Mesodermal cell (in vitro differentiated cells): Measurements from ENCODE around the gene XRCC4.

Source experiments
- H3K27ac ChIP-seq: 2 replicates; pipeline ENCODE4 v1.7.0; 2013; ENCODE audit warnings: mild to moderate bottlenecking, low read depth, low read length, moderate library complexity; ENCODE audit not compliant: severe bottlenecking
- H3K36me3 ChIP-seq: 2 replicates; pipeline ENCODE4 v1.7.1; 2013; ENCODE audit warnings: mild to moderate bottlenecking, low read length, moderate library complexity; ENCODE audit not compliant: control insufficient read depth, insufficient read depth
- H3K4me1 ChIP-seq: one replicate; pipeline ENCODE4 v1.7.1; 2013; ENCODE audit warnings: mild to moderate bottlenecking, low read length; ENCODE audit not compliant: insufficient read depth, control insufficient read depth, poor library complexity, severe bottlenecking
- H3K4me3 ChIP-seq: 2 replicates; pipeline ENCODE4 v1.7.0; 2013; ENCODE audit warnings: low read length, control low read depth, mild to moderate bottlenecking; ENCODE audit not compliant: insufficient read depth, poor library complexity, severe bottlenecking; ENCODE audit errors: extremely low read depth
- H3K9me3 ChIP-seq: 2 replicates; pipeline ENCODE4 v1.7.1; 2013; ENCODE audit warnings: mild to moderate bottlenecking, low read length, moderate library complexity; ENCODE audit not compliant: control insufficient read depth
- WGBS, 2 experiments: methylation state at CpG; one replicate each; pipeline ENCODE4 v1.1.5; 2013; ENCODE audit warnings: missing lambda C conversion rate in 2 of 2; ENCODE audit not compliant: insufficient coverage in 2 of 2; 5-methylcytosine and 5-hydroxymethylcytosine counted together

XRCC4 gene

DNA sequence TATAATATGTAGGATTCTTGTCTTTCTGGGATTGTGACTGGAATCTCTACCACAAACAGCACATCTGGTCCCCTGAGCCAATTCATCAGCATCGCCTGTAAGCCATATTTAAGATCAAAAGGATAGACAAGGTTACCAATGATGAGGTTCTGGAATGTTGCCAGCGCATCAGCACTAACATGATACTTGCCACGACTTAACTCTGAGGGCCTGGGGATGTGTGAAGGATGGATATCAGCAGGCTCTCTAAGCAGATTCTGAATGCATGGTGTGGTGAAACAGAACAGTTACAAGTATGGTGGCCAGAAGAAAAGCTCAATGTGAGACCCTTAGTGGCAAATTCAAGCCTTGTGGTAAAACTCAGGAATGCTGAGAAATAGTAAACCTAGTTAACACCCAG lies 143.0 kb downstream of the XRCC4 start:
- no peaks in the 10 kb centered on the region for H3K36me3 ChIP-seq
- no peak overlapping the region for H3K27ac ChIP-seq
- H3K4me1 ChIP-seq: no peaks in the 10 kb centered on the region
- no peak overlapping the region for H3K4me3 ChIP-seq
- no peaks in the 10 kb centered on the region for H3K9me3 ChIP-seq
- WGBS, 2 experiments: 82 to 83% methylated on average over 1 to 2 of the region's 3 CpGs

DNA sequence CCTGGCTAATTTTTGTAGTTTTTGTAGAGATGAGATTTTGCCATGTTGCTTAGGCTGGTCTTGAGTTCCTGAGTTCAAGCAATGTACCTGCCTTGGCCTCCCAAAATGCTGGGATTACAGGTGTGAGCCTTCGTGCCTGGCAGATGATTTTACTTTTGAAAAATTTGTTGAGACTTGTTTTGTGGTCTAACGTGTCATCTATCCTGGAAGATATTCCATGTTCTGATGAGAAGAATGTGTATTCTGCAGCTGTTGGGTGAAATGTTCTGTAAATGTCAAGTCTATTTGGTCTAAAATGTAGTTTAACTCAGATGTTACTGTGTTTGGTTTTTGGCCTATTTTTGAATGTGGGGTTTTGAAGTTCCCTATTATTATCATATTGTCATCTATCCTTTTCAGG lies 145.6 kb downstream of the XRCC4 start:
- no peaks in the 10 kb centered on the region for H3K9me3 ChIP-seq
- H3K4me3 ChIP-seq: no peak overlapping the region
- no peaks in the 10 kb centered on the region for H3K36me3 ChIP-seq
- 76 to 96% methylated on average over 2 of the region's 2 CpGs for WGBS, 2 experiments
- no peak overlapping the region for H3K27ac ChIP-seq
- H3K4me1 ChIP-seq: no peaks in the 10 kb centered on the region

DNA sequence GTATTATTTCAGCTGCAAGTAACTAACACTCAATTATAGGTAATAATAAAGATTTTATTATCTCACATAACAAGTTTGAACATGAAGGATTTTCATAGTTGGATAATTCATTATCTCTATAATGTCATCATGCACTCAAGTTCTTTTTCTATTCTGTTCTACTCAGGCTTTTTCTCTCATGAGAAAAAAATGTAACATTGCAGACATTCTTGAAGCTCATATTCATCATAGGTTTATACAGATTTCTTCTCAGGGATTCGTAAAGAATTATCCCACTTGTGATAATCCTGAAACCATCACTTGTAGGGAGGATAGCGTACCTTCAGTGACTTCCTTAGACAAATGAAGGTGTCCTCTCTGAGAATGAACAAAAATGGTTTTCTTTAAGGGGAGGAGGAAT lies 150.3 kb downstream of the XRCC4 start:
- no peaks in the 10 kb centered on the region for H3K4me1 ChIP-seq
- no peaks in the 10 kb centered on the region for H3K9me3 ChIP-seq
- H3K27ac ChIP-seq: no peak overlapping the region
- WGBS, 2 experiments: no CpG with 5 or more reads among the region's 2 CpGs
- H3K4me3 ChIP-seq: no peak overlapping the region
- H3K36me3 ChIP-seq: no peaks in the 10 kb centered on the region

DNA sequence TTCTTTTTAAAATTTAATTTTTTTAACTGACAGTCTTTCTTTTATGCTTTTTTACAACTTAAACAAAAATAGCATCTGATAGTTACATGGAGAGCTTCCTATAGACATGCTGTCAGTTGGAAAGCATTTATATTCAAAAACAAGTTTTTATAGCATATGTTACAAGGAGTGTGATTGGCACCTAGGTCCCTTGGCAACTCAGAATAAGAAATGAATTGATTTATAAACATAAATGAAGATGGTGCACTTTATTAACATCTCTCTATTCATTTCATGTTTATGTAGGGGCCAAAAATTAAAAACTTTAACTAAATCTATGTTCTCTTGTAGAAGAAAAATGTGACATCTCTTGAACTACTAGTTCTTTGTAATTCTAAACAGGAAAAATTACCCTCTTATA lies 153.2 kb downstream of the XRCC4 start:
- Histone ChIP-seq H3K4me3 (no peak overlapping the region), H3K27ac (no peak overlapping the region), H3K4me1 (no peaks in the 10 kb centered on the region), H3K9me3 (no peaks in the 10 kb centered on the region), H3K36me3 (no peaks in the 10 kb centered on the region)

DNA sequence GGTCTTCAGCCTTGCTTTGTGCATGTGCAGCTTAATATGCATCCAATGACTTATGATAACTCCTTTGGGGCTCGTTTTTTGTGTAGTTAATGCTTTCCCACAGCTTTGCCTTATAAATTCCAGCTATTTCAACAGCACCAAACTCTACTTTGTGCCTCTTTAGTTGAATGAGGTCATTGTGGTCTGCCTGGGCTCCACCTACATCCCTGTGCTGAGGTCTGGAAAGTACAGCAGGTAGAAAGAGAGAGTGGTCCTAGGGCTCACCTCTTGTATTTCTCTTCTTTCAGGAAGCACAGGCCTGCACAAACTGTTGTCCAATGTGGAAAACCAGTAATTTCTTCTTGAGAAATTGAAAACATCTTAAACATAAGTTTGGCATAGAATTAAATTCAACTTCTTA lies 167.2 kb downstream of the XRCC4 start:
- Histone ChIP-seq H3K27ac (no peak overlapping the region), H3K4me3 (no peak overlapping the region), H3K4me1 (no peaks in the 10 kb centered on the region), H3K36me3 (no peaks in the 10 kb centered on the region), H3K9me3 (no peaks in the 10 kb centered on the region)
- WGBS, 2 experiments: no CpG with 5 or more reads among the region's 1 CpG

DNA sequence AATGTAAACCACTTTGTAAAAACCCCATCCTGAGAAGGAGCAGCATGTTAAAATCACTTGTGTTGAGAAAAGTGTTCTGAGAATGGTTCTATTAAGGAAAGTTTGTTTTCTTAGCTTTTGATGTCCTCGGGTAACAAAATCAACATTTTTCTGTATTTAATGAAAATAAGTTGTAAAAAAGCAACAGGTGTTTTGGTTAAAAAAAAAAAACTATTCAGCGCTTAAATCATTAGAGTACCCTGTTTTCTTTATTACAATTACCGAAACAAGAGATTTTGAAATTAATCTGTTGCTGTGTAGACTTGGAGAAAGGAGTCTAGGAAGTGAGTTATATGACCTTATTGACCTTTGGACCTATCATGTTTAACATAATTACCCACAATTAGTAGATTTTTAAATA lies 167.7 kb downstream of the XRCC4 start:
- WGBS, 2 experiments: no CpG with 5 or more reads among the region's 3 CpGs
- no peak overlapping the region for H3K27ac ChIP-seq
- no peaks in the 10 kb centered on the region for H3K4me1 ChIP-seq
- no peaks in the 10 kb centered on the region for H3K9me3 ChIP-seq
- H3K36me3 ChIP-seq: no peaks in the 10 kb centered on the region
- H3K4me3 ChIP-seq: no peak overlapping the region

DNA sequence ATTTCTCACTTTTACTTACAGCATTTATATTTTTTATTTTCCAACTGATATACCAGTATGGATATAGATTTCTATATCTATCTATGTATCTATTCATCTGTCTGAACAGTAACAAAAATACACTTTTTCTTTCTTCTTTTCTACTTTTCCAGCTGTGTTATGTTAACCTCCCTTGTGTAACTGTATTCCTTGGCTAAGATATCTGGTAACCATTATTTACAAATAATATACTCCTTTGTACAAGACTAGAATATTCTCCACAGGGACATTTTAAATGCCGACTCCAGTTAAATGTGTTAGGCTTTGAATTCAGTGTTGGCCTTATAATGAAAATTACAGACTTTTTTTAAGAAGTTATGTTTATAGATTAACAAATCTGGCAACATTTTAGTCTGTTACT lies 168.7 kb downstream of the XRCC4 start:
- no CpG with 5 or more reads among the region's 1 CpG for WGBS, 2 experiments
- H3K4me1 ChIP-seq: no peaks in the 10 kb centered on the region
- H3K9me3 ChIP-seq: no peaks in the 10 kb centered on the region
- no peak overlapping the region for H3K27ac ChIP-seq
- no peaks in the 10 kb centered on the region for H3K36me3 ChIP-seq
- H3K4me3 ChIP-seq: no peak overlapping the region

DNA sequence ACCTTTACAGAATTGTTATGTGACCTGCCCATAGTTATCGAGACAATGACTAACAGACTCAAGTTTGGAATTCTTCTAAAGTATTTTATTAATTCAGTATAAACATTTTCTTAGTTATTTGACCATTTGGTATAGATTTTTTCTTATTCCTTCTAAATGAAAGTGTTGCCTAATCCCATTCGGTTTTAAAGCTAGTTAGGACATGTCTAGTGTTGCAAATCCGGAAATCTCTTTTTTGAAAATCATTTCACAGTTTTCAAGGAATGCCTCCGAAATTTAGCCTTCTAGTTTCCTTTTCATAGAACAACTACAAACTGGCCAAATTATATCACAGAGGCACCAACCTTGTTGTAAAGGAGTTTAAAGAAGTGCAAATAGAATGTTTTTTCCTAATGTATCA lies 171.8 kb downstream of the XRCC4 start:
- Histone ChIP-seq H3K4me1 (no peaks in the 10 kb centered on the region), H3K27ac (no peak overlapping the region), H3K4me3 (no peak overlapping the region), H3K9me3 (no peaks in the 10 kb centered on the region), H3K36me3 (no peaks in the 10 kb centered on the region)
- 83% methylated on average over 2 of the region's 4 CpGs; no CpG with 5 or more reads in 1 of the 2 experiments for WGBS, 2 experiments

DNA sequence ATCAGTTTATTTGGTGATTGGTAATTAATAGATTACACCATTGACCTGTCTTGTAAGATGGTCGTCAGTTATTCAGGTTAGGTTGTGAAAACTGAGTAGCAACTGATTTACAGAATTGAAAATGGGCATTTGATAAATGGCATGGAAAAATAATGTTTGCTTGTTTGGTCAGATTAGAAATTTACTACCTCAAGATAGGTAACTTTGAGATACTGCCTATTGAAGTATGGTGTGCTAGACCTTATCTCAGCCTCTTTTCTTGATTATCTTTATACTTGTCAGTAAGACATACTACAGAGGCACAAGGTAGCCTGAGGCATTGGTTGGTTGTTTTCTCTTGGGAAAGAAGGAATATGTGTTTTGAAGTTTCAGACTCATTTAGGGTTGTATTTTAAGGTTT lies 174.5 kb downstream of the XRCC4 start:
- Histone ChIP-seq H3K27ac (no peak overlapping the region), H3K36me3 (no peaks in the 10 kb centered on the region)
- WGBS, 2 experiments: 83% methylated on average over 1 of the region's 1 CpG; no CpG with 5 or more reads in 1 of the 2 experiments

DNA sequence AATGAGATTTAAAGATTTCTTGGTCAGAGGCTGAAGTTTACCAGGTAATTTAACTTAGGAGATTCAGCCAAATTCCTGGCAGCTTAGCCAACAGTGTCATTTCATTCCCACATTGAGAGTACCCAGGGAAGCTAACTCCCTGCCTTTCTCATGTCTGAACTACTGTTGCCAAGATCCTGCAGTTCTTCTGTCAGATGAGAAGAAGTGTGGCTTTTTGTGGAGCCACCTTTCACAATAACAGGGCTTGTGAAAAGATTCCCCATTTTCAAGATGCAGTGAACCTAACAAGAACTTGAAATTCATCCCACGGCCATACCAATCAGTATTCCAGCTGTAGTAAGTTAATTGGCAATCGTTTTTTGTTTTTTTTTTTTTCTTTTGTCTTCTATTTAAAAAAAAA lies 176.4 kb downstream of the XRCC4 start:
- no peaks in the 10 kb centered on the region for H3K36me3 ChIP-seq
- H3K4me1 ChIP-seq: no peaks in the 10 kb centered on the region
- WGBS, 2 experiments: no CpG with 5 or more reads among the region's 2 CpGs
- no peaks in the 10 kb centered on the region for H3K9me3 ChIP-seq
- no peak overlapping the region for H3K4me3 ChIP-seq
- H3K27ac ChIP-seq: no peak overlapping the region

More for the DNA sequence above, 174.5 kb downstream of the XRCC4 start:
- H3K9me3 ChIP-seq: no peaks in the 10 kb centered on the region
- H3K4me3 ChIP-seq: no peak overlapping the region
- no peaks in the 10 kb centered on the region for H3K4me1 ChIP-seq

DNA sequence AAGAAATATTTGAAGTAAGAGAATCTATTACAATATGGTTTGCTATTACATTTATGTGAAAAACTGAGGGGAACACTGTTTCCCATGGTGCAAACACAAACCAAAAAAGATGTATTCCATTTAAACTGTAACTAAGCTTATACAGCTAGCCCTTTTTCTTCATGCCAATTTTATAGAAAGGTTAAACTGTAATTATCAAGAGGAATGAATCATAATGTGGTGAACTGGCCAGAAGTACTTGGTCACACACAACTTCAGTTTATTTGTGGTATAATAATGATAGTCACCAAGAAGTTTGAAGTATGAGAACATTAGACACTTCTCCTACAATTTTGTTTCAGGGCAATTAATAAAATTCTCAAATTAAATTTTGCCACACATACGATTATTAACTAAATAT lies 177.9 kb downstream of the XRCC4 start:
- Histone ChIP-seq H3K36me3 (no peaks in the 10 kb centered on the region), H3K4me1 (no peaks in the 10 kb centered on the region), H3K4me3 (no peak overlapping the region), H3K27ac (no peak overlapping the region), H3K9me3 (no peaks in the 10 kb centered on the region)
- WGBS, 2 experiments: no CpG with 5 or more reads among the region's 1 CpG
